Tibial nerve (tissue), 4 donors: ENCODE data around the gene CLDN6. TPM values are rescaled to one million over a fixed set of nuclear protein-coding genes. Genes with fewer than 3 reads are reported as not detected.

Experiments used
- DNase-seq, 2 donors: peaks; one replicate each; pipeline ENCODE4 v3.0.0-alpha.2; 2019; ENCODE audit warnings: low spot score in 2 of 2
- H3K27ac ChIP-seq, 4 donors: fragments of 200-600 bp; sonication (generic) in 3 of 4; one replicate each; pipeline ENCODE4 v1.5.1; 2017 to 2019; ENCODE audit warnings: mild to moderate bottlenecking in 1 of 4
- H3K27me3 ChIP-seq, 2 donors: fragments of 200-600 bp; sonication (generic) in 1 of 2; one replicate each; pipeline versions ENCODE4 v1.5.1 to v1.6.0; 2017 to 2019
- H3K36me3 ChIP-seq, 3 donors: fragments of 200-600 bp; sonication (generic); one replicate each; pipeline ENCODE4 v1.5.1; 2018 to 2019
- H3K4me1 ChIP-seq, 4 donors: fragments of 200-600 bp; sonication (generic) in 3 of 4; one replicate each; pipeline ENCODE4 v1.5.1; 2017 to 2019
- H3K4me3 ChIP-seq, 4 donors: fragments of 200-600 bp; sonication (generic) in 3 of 4; one replicate each; pipeline ENCODE4 v1.5.1; 2017 to 2019; ENCODE audit warnings: mild to moderate bottlenecking in 1 of 4, moderate library complexity in 1 of 4
- H3K9me3 ChIP-seq, 4 donors: fragments of 200-600 bp; sonication (generic) in 3 of 4; one replicate each; pipeline ENCODE4 v1.5.1; 2017 to 2019
- EP300 ChIP-seq, 2 donors: sonication (generic); formaldehyde crosslinking; IDR thresholded peaks; one replicate each; pipeline ENCODE4 v1.6.1; 2017; ENCODE audit warnings: antibody characterized with exemption in 2 of 2, mild to moderate bottlenecking in 1 of 2
- POLR2A ChIP-seq, 2 donors: fragments of 450-650 bp; IDR thresholded peaks; one replicate each; pipeline ENCODE4 v1.6.1; 2017; ENCODE audit warnings: antibody characterized with exemption in 2 of 2, mild to moderate bottlenecking in 2 of 2, moderate library complexity in 2 of 2
- WGBS, 2 donors: methylation state at CpG; one replicate each; pipeline ENCODE4 v1.1.5; 2018; 5-methylcytosine and 5-hydroxymethylcytosine counted together
- total RNA-seq, 4 donors: library from RNA; depleted of rRNA; stranded (reverse); fragments of >200 nt; gene quantifications; one replicate each; pipeline ENCODE4 v1.1.0, GENCODE V29; 2016
- TF ChIP-seq, protein P1 (sequence below), 5 experiments: fragments of 200-600 bp in 3 of 5; fragments of 450-650 bp in 2 of 5; sonication (generic) in 3 of 5; IDR thresholded peaks; one replicate each; pipeline ENCODE4 v1.5.1; 2016 to 2019; ENCODE audit warnings: antibody characterized with exemption in 5 of 5, mild to moderate bottlenecking in 3 of 5, moderate library complexity in 2 of 5

Gene CLDN6
- not detected for total RNA-seq

DNA sequence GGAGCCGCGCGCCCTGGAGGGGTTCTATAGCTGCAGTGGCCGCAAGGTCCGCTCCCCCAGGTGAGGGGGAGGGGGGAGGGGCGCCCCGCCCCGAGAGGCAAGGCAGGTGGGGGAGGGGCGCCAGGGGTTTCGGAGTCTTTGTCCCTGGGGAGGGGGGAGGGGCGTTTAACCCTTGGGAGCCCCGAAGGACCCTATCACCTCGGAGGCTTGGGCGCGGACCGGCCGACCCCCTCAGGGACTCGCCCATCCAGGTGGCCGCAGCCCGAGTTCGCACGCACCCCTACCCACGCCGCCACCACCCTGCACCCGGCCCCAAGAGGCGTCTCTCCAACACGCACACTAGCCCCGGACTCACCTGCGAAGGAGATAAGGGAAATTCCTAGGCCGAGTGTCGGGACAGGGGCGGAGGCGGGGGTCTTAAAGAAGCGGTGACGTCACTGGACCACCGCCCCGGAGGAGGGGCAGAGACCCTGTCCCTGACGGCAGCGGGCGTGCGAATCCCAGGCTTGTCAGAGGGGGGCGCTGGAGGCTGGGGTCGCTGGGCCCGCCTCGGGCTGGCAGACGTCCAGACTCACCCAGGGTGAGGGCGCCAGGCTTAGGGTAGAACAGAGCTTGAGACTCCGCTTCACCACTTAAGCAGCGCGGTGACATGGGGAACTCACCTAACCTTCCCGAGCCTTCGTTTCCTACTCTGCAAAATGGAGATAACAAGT is at the start of gene CLDN6:
TSS of gene CLDN6 (minus strand) at position 390 of the 713 bp plus-strand sequence. CDS start 2,162 bp downstream, outside the sequence.
- WGBS, 2 donors, result 5 to 11% methylated on average over 12 to 52 of the region's 52 CpGs

GRCh38 chr16:3066440-3066748 is 48.4 kb upstream of the CLDN6 start:
- WGBS, 2 donors, result 88 to 93% methylated on average over 7 of the region's 7 CpGs

More for the DNA sequence above, at the start of gene CLDN6:
- no peak within 1 kb of the TSS for H3K27ac ChIP-seq
- DNase-seq, result no peak
- no peak within 1 kb of the TSS for H3K4me3 ChIP-seq
- no peaks in the 10 kb centered on the region for H3K36me3 ChIP-seq
- TF ChIP-seq, protein P1, sequence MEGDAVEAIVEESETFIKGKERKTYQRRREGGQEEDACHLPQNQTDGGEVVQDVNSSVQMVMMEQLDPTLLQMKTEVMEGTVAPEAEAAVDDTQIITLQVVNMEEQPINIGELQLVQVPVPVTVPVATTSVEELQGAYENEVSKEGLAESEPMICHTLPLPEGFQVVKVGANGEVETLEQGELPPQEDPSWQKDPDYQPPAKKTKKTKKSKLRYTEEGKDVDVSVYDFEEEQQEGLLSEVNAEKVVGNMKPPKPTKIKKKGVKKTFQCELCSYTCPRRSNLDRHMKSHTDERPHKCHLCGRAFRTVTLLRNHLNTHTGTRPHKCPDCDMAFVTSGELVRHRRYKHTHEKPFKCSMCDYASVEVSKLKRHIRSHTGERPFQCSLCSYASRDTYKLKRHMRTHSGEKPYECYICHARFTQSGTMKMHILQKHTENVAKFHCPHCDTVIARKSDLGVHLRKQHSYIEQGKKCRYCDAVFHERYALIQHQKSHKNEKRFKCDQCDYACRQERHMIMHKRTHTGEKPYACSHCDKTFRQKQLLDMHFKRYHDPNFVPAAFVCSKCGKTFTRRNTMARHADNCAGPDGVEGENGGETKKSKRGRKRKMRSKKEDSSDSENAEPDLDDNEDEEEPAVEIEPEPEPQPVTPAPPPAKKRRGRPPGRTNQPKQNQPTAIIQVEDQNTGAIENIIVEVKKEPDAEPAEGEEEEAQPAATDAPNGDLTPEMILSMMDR (IDR thresholded peaks at IDR 0.05), result no peak
- TF ChIP-seq POLR2A (IDR thresholded peaks at IDR 0.05) (no peak), EP300 (IDR thresholded peaks at IDR 0.05) (no peak)
- peaks cover 0 to 46% (median 24%) of the 10 kb centered on the region in 4 donors for H3K4me1 ChIP-seq
- H3K27me3 ChIP-seq, result peaks cover 0 to 38% of the 10 kb centered on the region in 2 donors
- H3K9me3 ChIP-seq, result no peaks in the 10 kb centered on the region

DNA sequence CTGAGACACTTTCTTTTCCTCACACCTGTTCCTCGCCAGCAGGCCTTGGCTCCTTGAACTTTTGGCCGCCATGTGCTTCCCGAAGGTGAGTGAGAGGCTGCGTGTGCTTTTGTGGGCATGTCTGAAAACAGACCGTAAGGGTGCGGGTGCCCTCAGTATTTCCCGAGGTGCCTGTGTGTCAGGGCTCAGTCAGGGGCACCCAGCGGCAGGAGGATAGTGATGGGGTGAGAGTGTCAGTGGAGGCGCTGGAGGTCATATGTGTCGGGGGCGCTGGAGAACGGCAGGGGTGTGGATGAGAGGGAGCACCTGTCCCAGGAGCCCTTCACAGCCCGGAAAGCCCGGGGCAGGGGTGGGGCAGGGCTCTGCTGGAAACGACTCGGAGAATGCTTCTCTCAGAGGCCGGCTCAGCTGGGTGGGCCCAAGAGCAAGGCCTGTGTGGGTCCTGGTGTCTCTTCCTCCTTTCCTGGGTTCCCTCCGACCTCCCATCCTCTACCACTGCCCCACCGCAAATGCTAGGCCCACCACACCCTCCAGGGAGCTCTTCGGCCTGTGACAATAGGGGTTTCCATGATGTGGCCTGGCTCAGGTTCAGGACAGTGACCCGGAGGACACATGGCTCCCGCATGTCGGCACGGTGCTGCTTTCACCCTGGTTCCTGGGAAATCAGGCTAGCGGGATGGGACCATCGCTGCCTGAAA is 47.9 kb upstream of the CLDN6 start:
- WGBS, 2 donors, result 73 to 78% methylated on average over 26 of the region's 26 CpGs
- Histone ChIP-seq H3K36me3 (no peaks in the 10 kb centered on the region), H3K9me3 (no peaks in the 10 kb centered on the region), H3K27me3 (no peaks in the 10 kb centered on the region), H3K27ac (peak overlapping the region in 2 of 4 donors; percentile 51 to 77), H3K4me1 (peaks cover 0 to 11% (median 2%) of the 10 kb centered on the region in 4 donors), H3K4me3 (peak overlapping the region in 2 of 4 donors; percentile 30 to 36)
- TF ChIP-seq POLR2A (IDR thresholded peaks at IDR 0.05) (no peak), EP300 (IDR thresholded peaks at IDR 0.05) (no peak)
- TF ChIP-seq, protein P1 (IDR thresholded peaks at IDR 0.05), result no peak
- no peak for DNase-seq

More at GRCh38 chr16:3066440-3066748, 48.4 kb upstream of the CLDN6 start:
- H3K27ac ChIP-seq, result peak overlapping the region in 1 of 4 donors; percentile 12
- no peaks in the 10 kb centered on the region for H3K27me3 ChIP-seq
- peak overlapping the region in 2 of 4 donors; percentile 30 to 36 for H3K4me3 ChIP-seq
- no peak for TF ChIP-seq EP300 (IDR thresholded peaks at IDR 0.05)
- no peak for TF ChIP-seq POLR2A (IDR thresholded peaks at IDR 0.05)
- no peaks in the 10 kb centered on the region for H3K36me3 ChIP-seq
- H3K9me3 ChIP-seq, result no peaks in the 10 kb centered on the region
- no peak for DNase-seq
- peaks cover 0 to 11% (median 2%) of the 10 kb centered on the region in 4 donors for H3K4me1 ChIP-seq

GRCh38 chr16:3065069-3065741 is 47.2 kb upstream of the CLDN6 start, which contains the start of gene IL32:
IL32 (plus strand) TSS chr16:3065640; CDS start chr16:3065812, 172 bp downstream.
- H3K4me3 ChIP-seq, result peak within 1 kb of the TSS in 2 of 4 donors; percentile 30 to 36

More at GRCh38 chr16:3065069-3065741, 47.2 kb upstream of the CLDN6 start, which contains the start of gene IL32:
- Histone ChIP-seq H3K27ac (peak within 1 kb of the TSS in 2 of 4 donors; percentile 51 to 77), H3K9me3 (no peaks in the 10 kb centered on the region), H3K4me1 (peaks cover 0 to 11% (median 2%) of the 10 kb centered on the region in 4 donors), H3K36me3 (no peaks in the 10 kb centered on the region), H3K27me3 (no peaks in the 10 kb centered on the region)
- DNase-seq, result no peak
- TF ChIP-seq POLR2A (IDR thresholded peaks at IDR 0.05) (no peak), EP300 (IDR thresholded peaks at IDR 0.05) (no peak)
- TF ChIP-seq, protein P1 (IDR thresholded peaks at IDR 0.05), result no peak
- WGBS, 2 donors, result 44 to 56% methylated on average over 13 of the region's 13 CpGs
